ENCODE measurements around the gene UFD1.

UFD1 gene

GRCh38 chr22:19400881-19401280 lies 78.1 kb downstream of the UFD1 start:
- no peak for TF ChIP-seq CTCF (conservative IDR thresholded peaks at IDR 0.05; ENCODE audit: low read depth, low read length)
- no peak overlapping the region for H3K4me2 ChIP-seq
- H3K36me3 ChIP-seq (ENCODE audit: insufficient read depth): no peaks in the 10 kb centered on the region
- no peaks in the 10 kb centered on the region for H3K4me1 ChIP-seq (ENCODE audit: low read depth, poor library complexity, severe bottlenecking)
- H3K27me3 ChIP-seq (ENCODE audit: insufficient read depth, low read depth): no peaks in the 10 kb centered on the region
- no peak overlapping the region for H2AFZ ChIP-seq (ENCODE audit: low read depth)
- no peaks in the 10 kb centered on the region for H3K79me2 ChIP-seq (ENCODE audit: insufficient read depth, low read depth)
- no peaks in the 10 kb centered on the region for H4K20me1 ChIP-seq (ENCODE audit: insufficient read depth)
- no peak overlapping the region for H3K27ac ChIP-seq
- H3K4me3 ChIP-seq (IDR thresholded peaks at IDR 0.05; ENCODE audit: insufficient read depth, low read depth, low read length): no peak overlapping the region
- no peak overlapping the region for H3K9ac ChIP-seq

Data from KMS-11 (cell line).